Endodermal cell (in vitro differentiated cells): ENCODE data around the gene TPK1. TPM values are rescaled to one million over a fixed set of nuclear protein-coding genes. Genes with fewer than 3 reads are reported as not detected.
A peak's percentile ranks its signal among the peaks of the same experiment; 100 is the strongest.

Experiments used
- DNase-seq: peaks from one replicate; pipeline ENCODE4 v3.0.0-alpha.2; 2017
- H3K27ac ChIP-seq: 2 replicates; pipeline ENCODE4 v1.5.1; 2013; ENCODE audit warnings: mild to moderate bottlenecking, low read depth, low read length, moderate library complexity
- H3K27me3 ChIP-seq: 2 replicates; pipeline ENCODE4 v1.6.1; 2013; ENCODE audit warnings: mild to moderate bottlenecking, low read length, moderate library complexity; ENCODE audit not compliant: insufficient read depth, control insufficient read depth, poor library complexity, severe bottlenecking
- H3K36me3 ChIP-seq: 2 replicates; pipeline ENCODE4 v1.7.0; 2013; ENCODE audit warnings: mild to moderate bottlenecking, low read length, moderate library complexity; ENCODE audit not compliant: control insufficient read depth, insufficient read depth
- H3K4me1 ChIP-seq: one replicate; pipeline ENCODE4 v1.7.0; 2013; ENCODE audit warnings: low read length; ENCODE audit not compliant: control insufficient read depth, insufficient read depth
- H3K4me3 ChIP-seq: 2 replicates; pipeline ENCODE4 v1.5.1; 2013; ENCODE audit warnings: mild to moderate bottlenecking, low read length, moderate library complexity
- H3K9ac ChIP-seq: 2 replicates; pipeline ENCODE4 v1.6.1; 2013; ENCODE audit warnings: mild to moderate bottlenecking, low read length, moderate library complexity; ENCODE audit not compliant: poor library complexity, severe bottlenecking; ENCODE audit errors: extremely low read depth
- H3K9me3 ChIP-seq: 2 replicates; pipeline ENCODE4 v1.6.1; 2013; ENCODE audit warnings: mild to moderate bottlenecking, low read length, moderate library complexity; ENCODE audit not compliant: control insufficient read depth
- H3K27ac Mint-ChIP-seq: 2 replicates; pipeline ENCODE4 v1.8.0; 2020; ENCODE audit warnings: mixed read lengths
- H3K27me3 Mint-ChIP-seq: 2 replicates; pipeline ENCODE4 v1.8.0; 2021; ENCODE audit warnings: mild to moderate bottlenecking, mixed read lengths; ENCODE audit not compliant: insufficient read depth
- H3K36me3 Mint-ChIP-seq: 2 replicates; pipeline ENCODE4 v1.8.0; 2020; ENCODE audit warnings: low read depth, mixed read lengths
- H3K4me1 Mint-ChIP-seq: 2 replicates; pipeline ENCODE4 v1.8.0; 2020; ENCODE audit warnings: mixed read lengths
- H3K4me3 Mint-ChIP-seq: 2 replicates; pipeline ENCODE4 v1.8.0; 2020; ENCODE audit warnings: mild to moderate bottlenecking, moderate library complexity, mixed read lengths
- H3K9me3 Mint-ChIP-seq: 2 replicates; pipeline ENCODE4 v1.8.0; 2020; ENCODE audit warnings: mild to moderate bottlenecking, mixed read lengths
- WGBS, 2 experiments: methylation state at CpG; one replicate each; pipeline versions ENCODE4 v1.1.5 to v1.1.7; 2013; ENCODE audit warnings: missing lambda C conversion rate in 2 of 2, mixed read lengths in 1 of 2; ENCODE audit not compliant: insufficient coverage in 1 of 2, insufficient read length in 1 of 2; 5-methylcytosine and 5-hydroxymethylcytosine counted together
- total RNA-seq, 2 donors: library from RNA; stranded (reverse); fragmentation: NEBNext Ultra II Directional in 1 of 2; extraction: Animal tissue kit (Norgen Biotek cat#: 25700) in 1 of 2; gene quantifications; 2 replicates in 1 of 2; 3 replicates in 1 of 2; pipeline ENCODE4 v1.2.1, GENCODE V29; 2021
- TF ChIP-seq, protein P1 (sequence below): fragments of 200-600 bp; sonication (generic); conservative IDR thresholded peaks from 2 replicates; pipeline ENCODE4 v1.5.0; 2021; ENCODE audit warnings: antibody characterized with exemption, mild to moderate bottlenecking

Gene TPK1
- total RNA-seq, 2 donors from 2014 or later, result 9.7 TPM

DNA sequence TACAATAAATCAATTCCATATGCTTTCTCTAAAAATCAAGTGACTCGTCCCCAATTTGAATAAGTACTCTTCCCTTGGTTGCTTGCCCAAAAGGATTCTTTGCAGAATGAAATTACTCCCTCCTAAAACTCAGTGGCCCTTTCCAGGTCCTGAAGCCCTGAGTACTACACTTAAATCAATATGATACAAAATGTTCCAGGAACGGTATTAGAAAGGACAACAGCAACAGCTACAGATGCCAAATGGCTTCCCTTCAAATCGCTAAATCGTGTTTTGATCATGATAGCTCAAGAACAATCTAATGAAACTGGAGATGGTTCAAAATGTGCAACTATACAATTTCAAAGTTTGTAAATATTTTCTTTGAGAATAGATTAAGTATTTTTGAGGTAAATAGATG lies 59.4 kb downstream of the TPK1 start:
- H3K36me3 ChIP-seq, result peaks cover 8% of the 10 kb centered on the region
- Mint-ChIP-seq H3K9me3 (peaks cover 26% of the 10 kb centered on the region), H3K4me3 (no peak overlapping the region), H3K27ac (no peak overlapping the region), H3K27me3 (no peaks in the 10 kb centered on the region), H3K4me1 (peaks cover 5% of the 10 kb centered on the region), H3K36me3 (peaks cover 3% of the 10 kb centered on the region)
- no peak overlapping the region for H3K27ac ChIP-seq
- H3K4me1 ChIP-seq, result no peaks in the 10 kb centered on the region
- WGBS, 2 experiments, result 94 to 100% methylated on average over 3 to 4 of the region's 4 CpGs
- DNase-seq, result no peak
- H3K27me3 ChIP-seq, result no peaks in the 10 kb centered on the region
- H3K4me3 ChIP-seq, result peak overlapping the region; percentile 59
- TF ChIP-seq, protein P1, sequence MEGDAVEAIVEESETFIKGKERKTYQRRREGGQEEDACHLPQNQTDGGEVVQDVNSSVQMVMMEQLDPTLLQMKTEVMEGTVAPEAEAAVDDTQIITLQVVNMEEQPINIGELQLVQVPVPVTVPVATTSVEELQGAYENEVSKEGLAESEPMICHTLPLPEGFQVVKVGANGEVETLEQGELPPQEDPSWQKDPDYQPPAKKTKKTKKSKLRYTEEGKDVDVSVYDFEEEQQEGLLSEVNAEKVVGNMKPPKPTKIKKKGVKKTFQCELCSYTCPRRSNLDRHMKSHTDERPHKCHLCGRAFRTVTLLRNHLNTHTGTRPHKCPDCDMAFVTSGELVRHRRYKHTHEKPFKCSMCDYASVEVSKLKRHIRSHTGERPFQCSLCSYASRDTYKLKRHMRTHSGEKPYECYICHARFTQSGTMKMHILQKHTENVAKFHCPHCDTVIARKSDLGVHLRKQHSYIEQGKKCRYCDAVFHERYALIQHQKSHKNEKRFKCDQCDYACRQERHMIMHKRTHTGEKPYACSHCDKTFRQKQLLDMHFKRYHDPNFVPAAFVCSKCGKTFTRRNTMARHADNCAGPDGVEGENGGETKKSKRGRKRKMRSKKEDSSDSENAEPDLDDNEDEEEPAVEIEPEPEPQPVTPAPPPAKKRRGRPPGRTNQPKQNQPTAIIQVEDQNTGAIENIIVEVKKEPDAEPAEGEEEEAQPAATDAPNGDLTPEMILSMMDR, result no peak
- H3K9ac ChIP-seq, result no peak overlapping the region
- H3K9me3 ChIP-seq, result peaks cover 39% of the 10 kb centered on the region

DNA sequence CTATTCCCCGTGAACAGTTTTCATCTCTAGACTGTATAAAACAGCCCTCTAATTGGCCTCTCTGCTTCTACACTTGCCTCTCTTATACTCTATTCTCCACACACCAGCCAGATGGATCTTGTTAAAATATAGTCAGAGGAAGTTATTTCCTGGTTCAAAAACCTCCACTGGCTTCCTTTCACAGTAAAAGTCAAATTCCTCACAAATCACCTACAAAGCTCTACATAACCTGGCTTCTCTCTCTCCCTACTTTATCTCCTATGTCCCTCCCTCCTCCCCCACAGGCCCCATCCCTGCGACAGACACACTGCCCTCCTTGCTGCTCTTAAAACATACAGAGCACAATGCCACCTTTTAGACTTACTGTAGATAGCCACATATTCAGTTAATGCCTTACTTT lies 60.1 kb downstream of the TPK1 start:
- Mint-ChIP-seq H3K4me1 (peaks cover 5% of the 10 kb centered on the region), H3K36me3 (peaks cover 3% of the 10 kb centered on the region), H3K27me3 (no peaks in the 10 kb centered on the region), H3K4me3 (no peak overlapping the region), H3K9me3 (peaks cover 26% of the 10 kb centered on the region), H3K27ac (no peak overlapping the region)
- WGBS, 2 experiments, result 83% methylated on average over 1 to 2 of the region's 2 CpGs
- Histone ChIP-seq H3K27me3 (no peaks in the 10 kb centered on the region), H3K9ac (no peak overlapping the region), H3K27ac (no peak overlapping the region), H3K36me3 (peaks cover 8% of the 10 kb centered on the region), H3K9me3 (peaks cover 39% of the 10 kb centered on the region), H3K4me1 (no peaks in the 10 kb centered on the region), H3K4me3 (no peak overlapping the region)
- no peak for DNase-seq
- TF ChIP-seq, protein P1, result no peak

DNA sequence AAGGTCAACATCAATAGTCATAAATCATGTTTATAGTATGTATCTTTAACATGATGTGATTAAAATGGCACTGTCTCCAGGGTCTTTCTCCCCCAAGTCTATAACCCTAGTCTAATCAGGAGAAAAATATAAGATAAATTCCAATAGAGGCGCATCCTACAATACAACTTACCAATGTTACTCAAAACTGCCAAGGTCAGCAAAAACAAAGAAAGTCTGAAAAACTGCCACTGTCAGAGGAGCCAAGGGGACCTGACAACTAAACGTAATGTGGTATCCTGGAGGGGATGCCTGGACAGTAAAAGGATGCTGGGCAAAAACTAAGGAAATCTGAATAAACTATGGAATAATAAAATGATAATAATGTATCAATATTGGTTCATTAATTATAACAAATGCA lies 63.9 kb downstream of the TPK1 start:
- WGBS, 2 experiments, result 96% methylated on average over 2 of the region's 2 CpGs; no CpG with 5 or more reads in 1 of the 2 experiments
- no peak overlapping the region for H3K4me3 Mint-ChIP-seq
- DNase-seq, result no peak
- H3K9me3 Mint-ChIP-seq, result peaks cover 6% of the 10 kb centered on the region
- H3K27me3 Mint-ChIP-seq, result no peaks in the 10 kb centered on the region
- TF ChIP-seq, protein P1, result no peak
- H3K4me1 Mint-ChIP-seq, result peaks cover 5% of the 10 kb centered on the region
- Histone ChIP-seq H3K36me3 (peaks cover 2% of the 10 kb centered on the region), H3K9me3 (peaks cover 20% of the 10 kb centered on the region), H3K27me3 (no peaks in the 10 kb centered on the region), H3K4me3 (no peak overlapping the region), H3K4me1 (peaks cover 2% of the 10 kb centered on the region), H3K27ac (no peak overlapping the region), H3K9ac (no peak overlapping the region)
- H3K36me3 Mint-ChIP-seq, result no peaks in the 10 kb centered on the region
- no peak overlapping the region for H3K27ac Mint-ChIP-seq
